ENCODE data around the gene SCGN.

DNA sequence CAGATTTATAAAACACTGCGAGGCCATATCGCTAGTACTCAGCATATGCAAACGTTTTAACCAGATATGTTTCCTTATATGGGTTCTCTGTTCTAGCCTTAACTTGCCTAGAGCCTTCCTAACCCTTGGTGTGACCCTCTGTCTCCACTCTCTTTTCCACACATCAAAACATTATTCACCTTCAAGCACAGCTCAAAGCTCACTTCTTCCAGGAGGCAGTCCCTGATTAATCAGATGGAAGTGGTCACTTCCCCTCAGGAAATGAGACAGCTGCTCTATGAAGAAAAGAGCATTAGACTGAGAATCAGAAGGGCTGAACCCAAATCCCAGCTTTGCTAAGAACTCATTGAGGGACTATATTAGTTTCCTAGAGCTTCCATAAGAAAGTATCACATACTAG, 62.8 kb downstream of the SCGN start:
- TF ChIP-seq FOS (IDR thresholded peaks at IDR 0.05; ENCODE audit: low read depth, low read length) = no peak
- TF ChIP-seq, protein P1, sequence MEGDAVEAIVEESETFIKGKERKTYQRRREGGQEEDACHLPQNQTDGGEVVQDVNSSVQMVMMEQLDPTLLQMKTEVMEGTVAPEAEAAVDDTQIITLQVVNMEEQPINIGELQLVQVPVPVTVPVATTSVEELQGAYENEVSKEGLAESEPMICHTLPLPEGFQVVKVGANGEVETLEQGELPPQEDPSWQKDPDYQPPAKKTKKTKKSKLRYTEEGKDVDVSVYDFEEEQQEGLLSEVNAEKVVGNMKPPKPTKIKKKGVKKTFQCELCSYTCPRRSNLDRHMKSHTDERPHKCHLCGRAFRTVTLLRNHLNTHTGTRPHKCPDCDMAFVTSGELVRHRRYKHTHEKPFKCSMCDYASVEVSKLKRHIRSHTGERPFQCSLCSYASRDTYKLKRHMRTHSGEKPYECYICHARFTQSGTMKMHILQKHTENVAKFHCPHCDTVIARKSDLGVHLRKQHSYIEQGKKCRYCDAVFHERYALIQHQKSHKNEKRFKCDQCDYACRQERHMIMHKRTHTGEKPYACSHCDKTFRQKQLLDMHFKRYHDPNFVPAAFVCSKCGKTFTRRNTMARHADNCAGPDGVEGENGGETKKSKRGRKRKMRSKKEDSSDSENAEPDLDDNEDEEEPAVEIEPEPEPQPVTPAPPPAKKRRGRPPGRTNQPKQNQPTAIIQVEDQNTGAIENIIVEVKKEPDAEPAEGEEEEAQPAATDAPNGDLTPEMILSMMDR (conservative IDR thresholded peaks at IDR 0.05; ENCODE audit: low read depth, low read length) = no peak
- TF ChIP-seq RFX5 (IDR thresholded peaks at IDR 0.05; ENCODE audit: low read depth, low read length) = no peak
